ENCODE measurements around the gene INPP5K. TPM values are rescaled to one million over a fixed set of nuclear protein-coding genes. Genes with fewer than 3 reads are reported as not detected.
"Not testable (repeated sequence)": the region's sequence is repeated elsewhere in the genome, so short reads cannot be mapped to it uniquely, and the experiment has no call there.

Gene INPP5K
- total RNA-seq, 1 donor, result 51.4 TPM

DNA sequence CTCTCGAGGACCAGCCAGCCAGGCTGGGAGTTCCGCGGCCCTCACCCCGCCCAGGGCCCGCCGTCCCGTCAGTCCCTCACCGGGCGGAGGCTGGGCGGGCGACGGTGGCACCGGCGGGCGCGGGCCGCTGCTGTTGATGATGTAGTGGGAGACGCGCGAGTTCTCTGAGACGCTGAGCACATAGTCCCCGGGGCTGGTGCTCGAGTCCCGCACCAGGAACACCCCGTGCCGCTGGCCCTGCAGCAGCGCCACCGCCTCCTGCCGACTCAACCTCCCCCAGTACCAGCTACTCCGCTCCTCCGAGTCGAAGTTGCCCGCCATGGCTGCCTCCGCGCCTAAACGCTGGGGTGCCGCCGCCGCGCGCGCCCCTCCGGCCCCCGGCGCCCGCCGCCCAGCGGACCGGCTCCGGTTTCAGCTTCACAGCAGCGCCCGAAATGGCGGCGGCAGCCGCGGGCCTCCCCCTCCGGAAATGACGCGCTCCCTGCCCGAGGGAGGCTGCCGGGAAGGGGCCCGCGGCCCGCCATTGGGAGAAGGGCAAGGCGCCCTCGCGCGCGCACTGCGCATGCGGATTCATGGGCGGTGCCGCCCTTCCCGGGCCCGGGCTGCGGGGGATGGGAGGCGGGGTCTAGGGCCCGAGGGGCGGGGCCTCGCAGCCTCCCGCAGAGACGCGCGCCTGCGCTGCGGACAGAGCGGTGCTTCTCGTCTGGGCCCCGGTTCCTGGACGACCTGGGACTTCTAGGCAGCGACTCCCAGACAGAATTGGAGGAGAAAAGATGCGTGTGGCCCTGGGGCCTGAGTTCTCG is 60.4 kb downstream of the INPP5K start, which contains the start of gene CRK:
Gene CRK (minus strand): TSS at position 436 of the 803 bp plus-strand sequence. CDS start 115 bp downstream, at position 321.
- H3K79me2 ChIP-seq (ENCODE audit: insufficient read depth, low read length), result peaks cover 50% of the 10 kb centered on the region
- H3K4me1 ChIP-seq (ENCODE audit: insufficient read depth, low read length), result peaks cover 22% of the 10 kb centered on the region
- peak within 1 kb of the TSS; percentile 84 for H2AFZ ChIP-seq (ENCODE audit: low read length)
- H3K27me3 ChIP-seq (ENCODE audit: insufficient read depth, low read length), result no peaks in the 10 kb centered on the region
- H3K36me3 ChIP-seq (ENCODE audit: insufficient read depth, low read length), result peaks cover 11% of the 10 kb centered on the region
- H3K4me2 ChIP-seq (ENCODE audit: insufficient read depth, low read length), result peak within 1 kb of the TSS; percentile 82
- H3K27ac ChIP-seq (ENCODE audit: low read depth, low read length), result peak within 1 kb of the TSS; percentile 74
- no peaks in the 10 kb centered on the region for H3K9me3 ChIP-seq (ENCODE audit: low read depth, low read length)
- peak within 1 kb of the TSS; percentile 98 for H3K4me3 ChIP-seq (ENCODE audit: insufficient read depth, low read length)
- H4K20me1 ChIP-seq (ENCODE audit: insufficient read depth, low read length), result peaks cover 43% of the 10 kb centered on the region
- DNase-seq (ENCODE audit: insufficient read length, low spot score, missing footprints), result peak; percentile 100
- TF ChIP-seq, protein P1, sequence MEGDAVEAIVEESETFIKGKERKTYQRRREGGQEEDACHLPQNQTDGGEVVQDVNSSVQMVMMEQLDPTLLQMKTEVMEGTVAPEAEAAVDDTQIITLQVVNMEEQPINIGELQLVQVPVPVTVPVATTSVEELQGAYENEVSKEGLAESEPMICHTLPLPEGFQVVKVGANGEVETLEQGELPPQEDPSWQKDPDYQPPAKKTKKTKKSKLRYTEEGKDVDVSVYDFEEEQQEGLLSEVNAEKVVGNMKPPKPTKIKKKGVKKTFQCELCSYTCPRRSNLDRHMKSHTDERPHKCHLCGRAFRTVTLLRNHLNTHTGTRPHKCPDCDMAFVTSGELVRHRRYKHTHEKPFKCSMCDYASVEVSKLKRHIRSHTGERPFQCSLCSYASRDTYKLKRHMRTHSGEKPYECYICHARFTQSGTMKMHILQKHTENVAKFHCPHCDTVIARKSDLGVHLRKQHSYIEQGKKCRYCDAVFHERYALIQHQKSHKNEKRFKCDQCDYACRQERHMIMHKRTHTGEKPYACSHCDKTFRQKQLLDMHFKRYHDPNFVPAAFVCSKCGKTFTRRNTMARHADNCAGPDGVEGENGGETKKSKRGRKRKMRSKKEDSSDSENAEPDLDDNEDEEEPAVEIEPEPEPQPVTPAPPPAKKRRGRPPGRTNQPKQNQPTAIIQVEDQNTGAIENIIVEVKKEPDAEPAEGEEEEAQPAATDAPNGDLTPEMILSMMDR (IDR thresholded peaks at IDR 0.05; ENCODE audit: extremely low read depth, low read depth, low read length), result no peak

DNA sequence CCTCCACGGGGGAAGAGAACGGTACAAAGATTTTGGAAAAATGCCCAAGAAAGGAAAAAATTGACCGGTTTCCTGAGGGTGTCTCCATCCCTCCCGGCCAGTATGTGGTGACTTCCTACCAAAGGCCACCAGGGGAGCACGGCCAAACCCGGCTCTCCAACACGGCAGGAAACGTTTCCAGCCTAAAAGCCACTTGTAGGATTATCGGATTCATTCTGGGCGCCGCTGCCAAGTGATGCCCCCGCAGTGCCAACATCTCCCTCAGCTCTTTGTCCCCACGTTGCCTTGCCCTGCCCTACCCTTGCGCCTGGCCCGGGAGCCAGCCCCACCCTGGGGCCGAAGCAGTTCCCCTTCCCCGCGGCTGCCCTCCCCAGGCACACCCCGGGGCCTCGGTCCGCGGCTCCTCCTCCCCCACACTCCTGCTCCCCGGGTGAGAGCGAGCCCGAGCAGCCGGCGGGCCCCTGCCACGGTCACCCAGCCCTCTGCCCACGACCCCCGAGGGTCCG is 61.1 kb downstream of the INPP5K start:
- TF ChIP-seq, protein P1 (IDR thresholded peaks at IDR 0.05; ENCODE audit: extremely low read depth, low read depth, low read length), result peak; percentile 59
- DNase-seq (ENCODE audit: insufficient read length, low spot score, missing footprints), result peak; percentile 94
- peaks cover 56% of the 10 kb centered on the region for H3K79me2 ChIP-seq (ENCODE audit: insufficient read depth, low read length)

DNA sequence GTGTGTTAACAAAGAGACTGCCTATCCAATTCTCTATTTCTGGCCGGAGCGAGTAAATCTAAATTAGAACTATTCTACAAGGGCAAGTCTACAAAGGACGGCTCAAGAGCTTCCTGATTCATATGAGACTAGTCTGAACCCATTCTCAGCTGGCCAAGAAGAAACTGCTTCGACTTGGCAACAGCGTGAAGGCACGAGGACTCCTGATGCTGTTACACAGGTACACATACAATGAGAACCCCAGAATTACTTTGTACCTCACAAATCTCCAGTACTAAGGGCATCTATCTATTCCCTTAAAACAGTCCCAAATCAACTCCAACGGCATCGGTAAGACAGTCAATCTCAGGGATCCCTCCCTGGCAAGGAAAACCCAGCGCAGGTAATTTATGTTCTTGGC is 61.9 kb downstream of the INPP5K start:
- Histone ChIP-seq H4K20me1 (ENCODE audit: insufficient read depth, low read length) (peaks cover 54% of the 10 kb centered on the region), H3K27me3 (ENCODE audit: insufficient read depth, low read length) (no peaks in the 10 kb centered on the region), H3K79me2 (ENCODE audit: insufficient read depth, low read length) (peaks cover 64% of the 10 kb centered on the region), H3K9me3 (ENCODE audit: low read depth, low read length) (no peaks in the 10 kb centered on the region), H3K4me1 (ENCODE audit: insufficient read depth, low read length) (peaks cover 11% of the 10 kb centered on the region), H3K27ac (ENCODE audit: low read depth, low read length) (peak overlapping the region; percentile 74), H3K36me3 (ENCODE audit: insufficient read depth, low read length) (peaks cover 11% of the 10 kb centered on the region), H3K4me3 (ENCODE audit: insufficient read depth, low read length) (peak overlapping the region; percentile 98), H2AFZ (ENCODE audit: low read length) (no peak overlapping the region), H3K4me2 (ENCODE audit: insufficient read depth, low read length) (peak overlapping the region; percentile 82)
- DNase-seq (ENCODE audit: insufficient read length, low spot score, missing footprints), result peak; percentile 50
- TF ChIP-seq, protein P1 (IDR thresholded peaks at IDR 0.05; ENCODE audit: extremely low read depth, low read depth, low read length), result no peak

More for the DNA sequence above, 61.1 kb downstream of the INPP5K start:
- peaks cover 17% of the 10 kb centered on the region for H3K4me1 ChIP-seq (ENCODE audit: insufficient read depth, low read length)
- peaks cover 49% of the 10 kb centered on the region for H4K20me1 ChIP-seq (ENCODE audit: insufficient read depth, low read length)
- peak overlapping the region; percentile 59 for H2AFZ ChIP-seq (ENCODE audit: low read length)
- H3K36me3 ChIP-seq (ENCODE audit: insufficient read depth, low read length), result peaks cover 11% of the 10 kb centered on the region
- H3K27me3 ChIP-seq (ENCODE audit: insufficient read depth, low read length), result no peaks in the 10 kb centered on the region
- H3K9me3 ChIP-seq (ENCODE audit: low read depth, low read length), result no peaks in the 10 kb centered on the region
- H3K27ac ChIP-seq (ENCODE audit: low read depth, low read length), result peak overlapping the region; percentile 74
- H3K4me3 ChIP-seq (ENCODE audit: insufficient read depth, low read length), result peak overlapping the region; percentile 98
- H3K4me2 ChIP-seq (ENCODE audit: insufficient read depth, low read length), result peak overlapping the region; percentile 82

DNA sequence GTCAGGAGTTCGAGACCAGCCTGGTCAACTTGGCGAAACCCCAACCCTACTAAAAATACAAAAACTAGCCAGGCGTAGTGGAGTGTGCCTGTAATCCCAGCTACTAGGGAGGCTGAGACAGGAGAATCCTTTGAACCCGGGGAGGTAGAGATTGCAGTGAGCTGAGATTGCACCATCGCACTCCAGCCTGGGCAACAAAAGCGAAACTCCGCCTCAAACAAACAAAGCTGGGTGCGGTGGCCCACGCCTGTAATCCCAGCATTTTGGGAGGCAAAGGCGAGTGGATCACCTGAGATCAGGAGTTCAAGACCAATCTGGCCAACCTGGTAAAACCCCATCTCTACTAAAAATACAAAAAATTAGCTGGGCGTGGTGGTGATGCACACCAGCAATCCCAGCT is 62.7 kb downstream of the INPP5K start:
- Histone ChIP-seq H3K4me1 (ENCODE audit: insufficient read depth, low read length) (peaks cover 11% of the 10 kb centered on the region), H3K79me2 (ENCODE audit: insufficient read depth, low read length) (peaks cover 73% of the 10 kb centered on the region), H4K20me1 (ENCODE audit: insufficient read depth, low read length) (peaks cover 62% of the 10 kb centered on the region), H3K36me3 (ENCODE audit: insufficient read depth, low read length) (peaks cover 11% of the 10 kb centered on the region)
- H3K27me3 ChIP-seq (ENCODE audit: insufficient read depth, low read length); H3K4me2 ChIP-seq (ENCODE audit: insufficient read depth, low read length); H2AFZ ChIP-seq (ENCODE audit: low read length); H3K4me3 ChIP-seq (ENCODE audit: insufficient read depth, low read length); H3K27ac ChIP-seq (ENCODE audit: low read depth, low read length); H3K9me3 ChIP-seq (ENCODE audit: low read depth, low read length); DNase-seq (ENCODE audit: insufficient read length, low spot score, missing footprints): not testable (repeated sequence)

All from osteoblast (primary cell).